Kidney tubule cell (primary cell): Measurements from ENCODE around the gene FAM149A.
A peak's percentile ranks its signal among the peaks of the same experiment; 100 is the strongest.

Experiments
- DNase-seq: peaks from one replicate; pipeline ENCODE4 v3.0.0-alpha.2; 2018; ENCODE audit warnings: low spot score

Gene FAM149A

DNA sequence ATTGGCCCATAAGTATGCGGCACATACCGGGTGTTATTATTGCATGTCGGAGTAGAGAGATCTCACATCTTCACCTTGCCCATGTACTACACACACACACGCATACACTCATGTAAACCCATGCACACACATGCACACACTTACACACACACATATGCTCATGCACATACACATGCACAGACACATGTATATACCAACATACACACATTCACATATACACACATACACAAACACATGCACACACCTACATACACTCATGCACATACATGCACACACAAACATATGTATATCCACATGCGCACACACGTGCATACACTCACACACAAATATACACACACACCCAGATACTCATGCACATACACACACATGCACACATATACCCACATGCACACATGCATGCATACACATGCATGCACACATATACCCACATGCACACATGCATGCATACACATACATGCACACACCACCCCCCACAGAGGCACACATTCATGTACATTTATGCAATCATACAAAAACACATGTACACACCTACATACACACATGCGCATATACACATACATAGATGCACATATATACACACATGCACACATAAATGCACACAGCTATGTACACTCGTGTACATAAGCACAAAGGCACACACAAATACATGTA, 98.1 kb downstream of the FAM149A start:
- DNase-seq, result no peak

DNA sequence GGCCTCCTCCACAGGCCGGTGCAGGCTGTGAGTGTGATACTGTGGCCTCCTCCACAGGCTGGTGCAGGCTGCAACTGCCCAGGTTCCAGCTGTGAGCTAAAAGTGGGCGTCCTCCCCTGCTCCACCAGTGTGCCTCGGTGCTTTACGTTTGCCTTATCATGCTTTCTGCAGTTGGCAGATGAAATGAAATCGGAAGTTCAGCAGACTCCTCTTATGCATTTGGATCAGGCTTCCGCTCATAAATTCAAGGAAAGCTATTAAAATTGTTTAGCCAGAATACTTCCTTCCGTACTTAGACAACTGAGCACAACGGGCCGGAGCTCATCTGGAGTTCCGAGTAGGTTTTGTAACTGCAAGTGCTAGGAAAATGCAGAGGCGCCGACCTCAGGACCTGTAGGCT, 98.9 kb downstream of the FAM149A start:
- DNase-seq, result no peak

DNA sequence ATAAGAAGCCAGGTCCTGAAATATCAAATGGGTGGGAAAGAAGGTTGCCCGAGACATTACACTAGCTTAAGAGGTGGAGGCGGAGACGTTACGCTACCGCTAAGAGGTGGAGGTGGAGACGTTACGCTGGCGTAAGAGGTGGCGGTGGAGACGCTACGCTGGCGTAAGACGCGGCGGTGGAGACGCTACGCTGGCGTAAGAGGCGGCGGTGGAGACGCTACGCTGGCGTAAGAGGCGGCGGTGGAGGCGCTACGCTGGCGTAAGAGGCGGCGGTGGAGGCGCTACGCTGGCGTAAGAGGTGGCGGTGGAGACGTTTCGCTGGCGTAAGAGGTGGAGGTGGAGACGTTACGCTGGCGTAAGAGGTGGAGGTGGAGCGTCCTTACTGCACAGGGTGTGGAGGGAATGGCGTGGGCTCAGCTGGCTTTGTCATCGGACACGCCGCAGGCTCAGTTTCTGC, 99.6 kb downstream of the FAM149A start:
- DNase-seq, result no peak

DNA sequence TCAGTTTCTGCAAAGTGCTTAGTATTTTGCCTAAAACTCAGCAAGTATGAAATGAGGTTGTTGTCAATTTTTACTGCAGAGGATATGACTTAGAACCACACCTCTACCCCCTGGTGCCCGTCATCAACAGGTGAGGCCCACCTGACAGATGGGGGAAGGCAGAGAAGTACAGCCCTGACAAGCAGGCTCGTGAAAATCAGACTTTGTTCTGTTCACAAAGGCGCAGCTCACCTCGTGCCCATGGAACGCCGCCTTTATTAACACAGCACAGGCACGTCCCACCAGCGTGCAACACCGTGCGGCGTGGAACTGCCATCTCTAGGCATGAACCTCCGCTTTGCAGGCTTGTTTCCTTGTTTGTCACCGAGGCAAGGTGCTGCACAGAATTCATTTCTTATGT, 100.2 kb downstream of the FAM149A start:
- DNase-seq, result no peak

DNA sequence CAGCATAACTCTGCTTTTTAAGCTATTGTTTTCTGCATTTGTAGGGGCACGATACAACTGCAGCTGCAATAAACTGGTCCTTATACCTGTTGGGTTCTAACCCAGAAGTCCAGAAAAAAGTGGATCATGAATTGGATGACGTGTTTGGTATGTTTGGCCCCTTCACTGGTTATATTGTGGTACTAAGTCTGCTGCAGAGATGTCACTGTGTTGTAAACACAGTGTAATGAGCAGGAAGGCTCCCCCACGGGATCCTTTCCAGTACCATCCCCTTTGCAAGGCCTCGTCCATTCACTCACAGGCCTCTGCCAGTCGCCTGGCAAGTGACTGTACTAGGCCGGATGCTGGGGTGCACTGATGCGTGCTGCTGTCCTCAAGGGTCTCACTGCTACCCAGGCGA, 100.7 kb downstream of the FAM149A start:
- DNase-seq, result peak; percentile 30

DNA sequence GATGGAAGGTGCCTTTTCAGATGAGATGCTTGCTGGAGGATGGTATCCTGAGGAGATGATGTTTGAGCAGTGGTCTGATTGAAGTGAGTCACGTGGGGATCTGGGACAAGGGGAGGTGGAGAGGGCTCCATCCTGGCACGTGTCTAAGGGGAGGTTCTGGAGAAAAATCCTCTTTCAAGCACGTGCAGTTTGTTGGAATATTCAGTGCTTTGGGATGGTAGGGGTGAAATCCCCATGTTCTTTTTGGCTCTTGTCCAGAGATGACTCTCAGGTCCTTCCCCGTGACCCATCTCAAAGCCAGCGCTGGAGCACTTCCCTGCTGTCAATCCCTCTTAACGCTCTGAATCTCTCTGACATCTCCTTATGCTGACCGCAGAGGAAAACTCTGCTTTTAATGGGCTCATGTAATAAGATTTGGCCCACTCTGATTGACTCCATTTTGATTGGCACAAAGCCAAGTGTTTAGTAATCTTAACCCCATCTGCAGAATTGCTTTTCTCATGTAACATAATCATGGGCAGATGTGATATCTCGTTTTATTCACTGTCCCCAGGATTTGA, 112.0 kb downstream of the FAM149A start:
- DNase-seq, result no peak

DNA sequence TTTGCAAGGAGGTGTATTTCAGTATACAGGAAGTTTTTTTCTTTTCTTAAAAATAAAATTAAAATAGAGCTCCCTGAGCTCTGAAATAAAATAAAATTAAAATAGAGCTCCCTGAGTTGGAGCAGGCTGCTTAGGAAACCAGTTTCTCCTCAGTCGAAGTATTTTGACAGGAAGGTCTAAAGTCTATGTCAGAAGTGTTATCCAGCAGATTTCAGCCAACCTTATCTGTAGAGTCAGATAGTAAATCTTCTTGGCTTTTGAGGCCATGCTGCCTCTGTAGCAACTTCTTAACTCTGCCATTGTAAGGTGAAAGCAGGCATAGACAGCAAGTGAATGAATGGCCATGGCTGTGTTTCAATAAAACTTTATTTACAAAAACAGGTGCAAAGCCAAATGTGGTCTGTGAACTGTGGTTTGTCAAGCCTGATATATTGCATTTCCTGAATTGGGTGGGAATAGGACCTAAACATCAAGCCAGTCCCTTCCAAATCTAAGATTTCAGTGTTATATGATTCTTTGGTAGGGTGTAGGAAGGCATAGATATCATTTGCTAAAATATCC, 113.3 kb downstream of the FAM149A start:
- no peak for DNase-seq

DNA sequence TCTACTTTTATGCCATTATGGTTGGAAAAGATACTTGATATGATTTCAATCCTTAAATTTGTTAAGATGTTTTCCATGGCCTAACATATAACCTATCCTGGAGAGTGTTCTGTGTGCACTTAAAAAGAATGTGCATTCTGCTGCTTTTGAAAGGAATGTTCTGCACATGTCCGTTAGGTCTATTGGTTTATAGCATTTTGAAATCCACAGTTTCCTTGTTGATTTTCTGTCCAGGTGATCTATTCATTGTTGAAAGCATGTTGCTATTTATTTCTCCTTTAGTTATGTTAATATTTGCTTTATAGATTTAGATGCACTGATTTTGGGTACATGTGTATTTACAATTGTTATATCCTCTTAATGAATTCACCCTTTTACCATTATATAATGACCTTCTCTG, 117.1 kb downstream of the FAM149A start:
- DNase-seq, result no peak
